Measurements from ENCODE around the gene RPL36A. TPM values are rescaled to one million over a fixed set of nuclear protein-coding genes. Genes with fewer than 3 reads are reported as not detected.

The RPL36A gene
- total and polyA plus RNA-seq, 4 donors: 123 to 519 (median 379) TPM

DNA sequence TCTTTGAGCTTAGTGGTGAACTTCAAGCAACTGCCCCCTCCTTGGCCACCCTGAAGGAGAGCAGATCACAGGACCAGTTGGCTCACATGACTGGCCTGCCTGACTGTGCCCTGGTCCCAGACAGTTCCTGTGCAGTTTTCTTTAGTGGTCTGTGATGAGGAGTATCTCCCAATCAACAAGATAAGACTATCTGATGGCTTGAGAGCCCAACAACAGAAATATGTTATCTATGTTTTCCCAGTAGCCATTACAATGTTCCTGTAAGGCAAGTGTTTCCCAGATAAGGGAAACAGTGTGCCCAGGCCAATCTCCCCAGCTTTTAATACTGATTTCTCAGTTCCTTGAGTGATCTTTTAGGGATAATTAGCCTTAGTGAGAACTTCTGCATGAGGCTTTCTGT, 28.1 kb upstream of the RPL36A start (continued):
- TF ChIP-seq, protein P1, sequence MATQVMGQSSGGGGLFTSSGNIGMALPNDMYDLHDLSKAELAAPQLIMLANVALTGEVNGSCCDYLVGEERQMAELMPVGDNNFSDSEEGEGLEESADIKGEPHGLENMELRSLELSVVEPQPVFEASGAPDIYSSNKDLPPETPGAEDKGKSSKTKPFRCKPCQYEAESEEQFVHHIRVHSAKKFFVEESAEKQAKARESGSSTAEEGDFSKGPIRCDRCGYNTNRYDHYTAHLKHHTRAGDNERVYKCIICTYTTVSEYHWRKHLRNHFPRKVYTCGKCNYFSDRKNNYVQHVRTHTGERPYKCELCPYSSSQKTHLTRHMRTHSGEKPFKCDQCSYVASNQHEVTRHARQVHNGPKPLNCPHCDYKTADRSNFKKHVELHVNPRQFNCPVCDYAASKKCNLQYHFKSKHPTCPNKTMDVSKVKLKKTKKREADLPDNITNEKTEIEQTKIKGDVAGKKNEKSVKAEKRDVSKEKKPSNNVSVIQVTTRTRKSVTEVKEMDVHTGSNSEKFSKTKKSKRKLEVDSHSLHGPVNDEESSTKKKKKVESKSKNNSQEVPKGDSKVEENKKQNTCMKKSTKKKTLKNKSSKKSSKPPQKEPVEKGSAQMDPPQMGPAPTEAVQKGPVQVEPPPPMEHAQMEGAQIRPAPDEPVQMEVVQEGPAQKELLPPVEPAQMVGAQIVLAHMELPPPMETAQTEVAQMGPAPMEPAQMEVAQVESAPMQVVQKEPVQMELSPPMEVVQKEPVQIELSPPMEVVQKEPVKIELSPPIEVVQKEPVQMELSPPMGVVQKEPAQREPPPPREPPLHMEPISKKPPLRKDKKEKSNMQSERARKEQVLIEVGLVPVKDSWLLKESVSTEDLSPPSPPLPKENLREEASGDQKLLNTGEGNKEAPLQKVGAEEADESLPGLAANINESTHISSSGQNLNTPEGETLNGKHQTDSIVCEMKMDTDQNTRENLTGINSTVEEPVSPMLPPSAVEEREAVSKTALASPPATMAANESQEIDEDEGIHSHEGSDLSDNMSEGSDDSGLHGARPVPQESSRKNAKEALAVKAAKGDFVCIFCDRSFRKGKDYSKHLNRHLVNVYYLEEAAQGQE (IDR thresholded peaks at IDR 0.05): no peak
- TF ChIP-seq TAF1 (conservative IDR thresholded peaks at IDR 0.05) (no peak), EGR1 (IDR thresholded peaks at IDR 0.05; ENCODE audit: low read depth in 2 of 2) (no peak), NR2F2 (IDR thresholded peaks at IDR 0.05) (no peak)

DNA sequence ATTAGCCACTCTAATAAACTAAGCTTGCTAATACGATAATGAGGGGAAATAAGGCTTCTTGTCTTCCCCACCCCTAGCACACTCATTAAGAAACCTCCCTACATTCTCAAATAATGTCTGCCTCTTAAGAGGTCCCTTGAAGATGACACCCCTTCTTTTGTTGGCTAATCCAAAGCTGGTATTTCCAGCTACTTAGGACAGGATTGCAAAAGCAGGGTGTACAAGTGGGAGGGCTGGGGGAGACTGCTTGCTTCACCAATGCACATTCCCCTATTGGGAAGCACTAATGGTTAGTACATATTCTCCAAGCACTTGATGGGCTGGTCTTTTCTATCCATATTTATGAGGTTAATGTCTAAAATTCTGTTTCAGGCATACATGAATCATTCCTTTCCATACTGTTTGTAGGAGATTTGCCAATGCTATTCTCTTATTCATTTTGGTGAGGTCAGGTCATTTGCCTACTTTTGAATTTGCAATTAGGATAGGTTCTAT, 25.5 kb upstream of the RPL36A start:
- H3K36me3 ChIP-seq (ENCODE audit: control insufficient read depth in 4 of 4, insufficient read depth in 3 of 4, low read depth in 1 of 4, low read length in 3 of 4): peaks cover 0 to 2% (median 0%) of the 10 kb centered on the region in 4 donors
- TF ChIP-seq SP1 (IDR thresholded peaks at IDR 0.05): no peak
- no peak for TF ChIP-seq GABPA (IDR thresholded peaks at IDR 0.05 in 1 of 2, conservative IDR thresholded peaks at IDR 0.05 in 1 of 2)
- TF ChIP-seq FOXA2 (IDR thresholded peaks at IDR 0.05): no peak
- TF ChIP-seq HNF4A (conservative IDR thresholded peaks at IDR 0.05): no peak
- TF ChIP-seq RXRA (IDR thresholded peaks at IDR 0.05): no peak
- no peak for TF ChIP-seq YY1 (IDR thresholded peaks at IDR 0.05)
- TF ChIP-seq, protein P2, sequence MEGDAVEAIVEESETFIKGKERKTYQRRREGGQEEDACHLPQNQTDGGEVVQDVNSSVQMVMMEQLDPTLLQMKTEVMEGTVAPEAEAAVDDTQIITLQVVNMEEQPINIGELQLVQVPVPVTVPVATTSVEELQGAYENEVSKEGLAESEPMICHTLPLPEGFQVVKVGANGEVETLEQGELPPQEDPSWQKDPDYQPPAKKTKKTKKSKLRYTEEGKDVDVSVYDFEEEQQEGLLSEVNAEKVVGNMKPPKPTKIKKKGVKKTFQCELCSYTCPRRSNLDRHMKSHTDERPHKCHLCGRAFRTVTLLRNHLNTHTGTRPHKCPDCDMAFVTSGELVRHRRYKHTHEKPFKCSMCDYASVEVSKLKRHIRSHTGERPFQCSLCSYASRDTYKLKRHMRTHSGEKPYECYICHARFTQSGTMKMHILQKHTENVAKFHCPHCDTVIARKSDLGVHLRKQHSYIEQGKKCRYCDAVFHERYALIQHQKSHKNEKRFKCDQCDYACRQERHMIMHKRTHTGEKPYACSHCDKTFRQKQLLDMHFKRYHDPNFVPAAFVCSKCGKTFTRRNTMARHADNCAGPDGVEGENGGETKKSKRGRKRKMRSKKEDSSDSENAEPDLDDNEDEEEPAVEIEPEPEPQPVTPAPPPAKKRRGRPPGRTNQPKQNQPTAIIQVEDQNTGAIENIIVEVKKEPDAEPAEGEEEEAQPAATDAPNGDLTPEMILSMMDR (IDR thresholded peaks at IDR 0.05; ENCODE audit: low read depth, low read length, missing input control): no peak
- TF ChIP-seq, protein P3, sequence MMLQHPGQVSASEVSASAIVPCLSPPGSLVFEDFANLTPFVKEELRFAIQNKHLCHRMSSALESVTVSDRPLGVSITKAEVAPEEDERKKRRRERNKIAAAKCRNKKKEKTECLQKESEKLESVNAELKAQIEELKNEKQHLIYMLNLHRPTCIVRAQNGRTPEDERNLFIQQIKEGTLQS (IDR thresholded peaks at IDR 0.05): no peak
- TF ChIP-seq EGR1 (IDR thresholded peaks at IDR 0.05; ENCODE audit: low read depth in 2 of 2): no peak
- no peak for TF ChIP-seq JUND (IDR thresholded peaks at IDR 0.05)
- TF ChIP-seq, protein P1 (IDR thresholded peaks at IDR 0.05): no peak
- TF ChIP-seq TAF1 (conservative IDR thresholded peaks at IDR 0.05): no peak
- TF ChIP-seq HNF4G (IDR thresholded peaks at IDR 0.05): no peak
- TF ChIP-seq, protein P4, sequence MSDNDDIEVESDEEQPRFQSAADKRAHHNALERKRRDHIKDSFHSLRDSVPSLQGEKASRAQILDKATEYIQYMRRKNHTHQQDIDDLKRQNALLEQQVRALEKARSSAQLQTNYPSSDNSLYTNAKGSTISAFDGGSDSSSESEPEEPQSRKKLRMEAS (IDR thresholded peaks at IDR 0.05): no peak
- TF ChIP-seq, protein P5, sequence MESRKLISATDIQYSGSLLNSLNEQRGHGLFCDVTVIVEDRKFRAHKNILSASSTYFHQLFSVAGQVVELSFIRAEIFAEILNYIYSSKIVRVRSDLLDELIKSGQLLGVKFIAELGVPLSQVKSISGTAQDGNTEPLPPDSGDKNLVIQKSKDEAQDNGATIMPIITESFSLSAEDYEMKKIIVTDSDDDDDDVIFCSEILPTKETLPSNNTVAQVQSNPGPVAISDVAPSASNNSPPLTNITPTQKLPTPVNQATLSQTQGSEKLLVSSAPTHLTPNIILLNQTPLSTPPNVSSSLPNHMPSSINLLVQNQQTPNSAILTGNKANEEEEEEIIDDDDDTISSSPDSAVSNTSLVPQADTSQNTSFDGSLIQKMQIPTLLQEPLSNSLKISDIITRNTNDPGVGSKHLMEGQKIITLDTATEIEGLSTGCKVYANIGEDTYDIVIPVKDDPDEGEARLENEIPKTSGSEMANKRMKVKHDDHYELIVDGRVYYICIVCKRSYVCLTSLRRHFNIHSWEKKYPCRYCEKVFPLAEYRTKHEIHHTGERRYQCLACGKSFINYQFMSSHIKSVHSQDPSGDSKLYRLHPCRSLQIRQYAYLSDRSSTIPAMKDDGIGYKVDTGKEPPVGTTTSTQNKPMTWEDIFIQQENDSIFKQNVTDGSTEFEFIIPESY (IDR thresholded peaks at IDR 0.05): no peak
- no peak for TF ChIP-seq RAD21 (IDR thresholded peaks at IDR 0.05)
- no peak for TF ChIP-seq FOXA1 (IDR thresholded peaks at IDR 0.05)
- no peak for TF ChIP-seq NR2F2 (IDR thresholded peaks at IDR 0.05)
- no peak overlapping the region for H3K9ac ChIP-seq (ENCODE audit: low read depth in 1 of 2, low read length in 2 of 2)
- H3K9me3 ChIP-seq (ENCODE audit: control insufficient read depth in 4 of 4, low read length in 3 of 4): no peaks in the 10 kb centered on the region
- WGBS: 91% methylated on average over 1 of the region's 1 CpG
- no peaks in the 10 kb centered on the region for H3K27me3 ChIP-seq (ENCODE audit: control insufficient read depth in 4 of 4, insufficient read depth in 4 of 4, low read length in 3 of 4)
- DNase-seq (ENCODE audit: low spot score): no peak
- H3K4me1 ChIP-seq (ENCODE audit: control insufficient read depth in 4 of 4, insufficient read depth in 4 of 4, low read length in 3 of 4): no peaks in the 10 kb centered on the region
- H3K27ac ChIP-seq (ENCODE audit: low read depth in 1 of 2, low read length in 2 of 2): no peak overlapping the region
- H3K4me3 ChIP-seq (ENCODE audit: low read depth in 1 of 3, low read length in 3 of 3): no peak overlapping the region

All from liver (tissue), 9 donors.